T-helper 1 cell treated with Interleukin-12 subunit alpha and Interleukin-12 subunit beta and Interleukin-4 antibody, amounts not matched to agents 30 μg/mL and 1 μg/mL, for 36 hours (primary cell): ENCODE data around the gene NPTXR.

Experiments used
- H3K27ac Mint-ChIP-seq: one replicate; pipeline ENCODE4 v1.8.0; 2021; ENCODE audit warnings: mild to moderate bottlenecking, mixed read lengths
- H3K27me3 Mint-ChIP-seq: one replicate; pipeline ENCODE4 v1.8.0; 2021; ENCODE audit warnings: low read depth, mixed read lengths
- H3K36me3 Mint-ChIP-seq: one replicate; pipeline ENCODE4 v1.8.0; 2021; ENCODE audit warnings: low read depth, mixed read lengths
- H3K4me1 Mint-ChIP-seq: one replicate; pipeline ENCODE4 v1.8.0; 2021; ENCODE audit warnings: low read depth, mixed read lengths
- H3K4me3 Mint-ChIP-seq: one replicate; pipeline ENCODE4 v1.8.0; 2021; ENCODE audit warnings: mild to moderate bottlenecking, moderate library complexity, mixed read lengths
- H3K9me3 Mint-ChIP-seq: one replicate; pipeline ENCODE4 v1.8.0; 2021; ENCODE audit warnings: mixed read lengths

Gene NPTXR

DNA sequence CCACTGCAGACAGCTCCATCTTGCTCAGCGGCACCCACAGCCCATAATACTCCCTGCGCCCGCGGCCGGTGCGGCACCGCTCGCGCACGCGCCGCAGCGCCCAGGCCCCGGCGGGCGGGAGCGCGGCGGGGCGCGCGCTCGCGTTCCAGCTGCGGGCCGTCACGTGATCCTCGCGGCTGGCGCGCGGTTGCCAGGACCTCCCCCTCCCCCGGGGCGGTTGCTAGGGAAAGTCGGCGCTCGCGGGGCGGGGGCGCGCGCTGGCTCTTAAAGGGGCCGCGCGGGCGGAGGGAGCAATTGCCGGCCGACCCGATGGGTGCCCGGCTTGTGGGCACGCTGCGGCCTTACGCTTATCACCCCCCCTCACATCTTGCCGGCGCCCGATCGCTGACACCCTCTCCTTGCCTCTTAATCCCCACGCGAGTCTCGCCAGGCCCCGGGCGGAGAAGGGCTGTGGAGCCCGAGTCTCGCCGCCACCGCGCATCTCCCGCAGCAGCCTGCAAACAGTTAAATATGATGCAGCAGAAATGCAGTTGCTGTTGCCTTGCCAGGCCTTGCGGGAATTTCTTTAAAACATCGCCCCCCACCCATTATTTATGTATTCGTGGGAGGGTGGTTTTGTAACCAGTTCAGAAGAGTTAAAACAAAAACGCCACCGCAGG lies 28.5 kb upstream of the NPTXR start, which contains the start of gene CBX6:
TSS of gene CBX6 (minus strand) at position 45 of the 659 bp plus-strand sequence. CDS start at position 19, 26 bp downstream.
- Mint-ChIP-seq H3K4me1 (peaks cover 39% of the 10 kb centered on the region), H3K27ac (peak within 1 kb of the TSS; percentile 93), H3K36me3 (no peaks in the 10 kb centered on the region), H3K9me3 (no peaks in the 10 kb centered on the region), H3K27me3 (peaks cover 18% of the 10 kb centered on the region), H3K4me3 (peak within 1 kb of the TSS; percentile 93)

GRCh38 chr22:38871360-38872171 lies 27.7 kb upstream of the NPTXR start:
- Mint-ChIP-seq H3K4me3 (peak overlapping the region; percentile 93), H3K9me3 (no peaks in the 10 kb centered on the region), H3K27ac (peak overlapping the region; percentile 82), H3K27me3 (peaks cover 14% of the 10 kb centered on the region), H3K36me3 (no peaks in the 10 kb centered on the region), H3K4me1 (peaks cover 39% of the 10 kb centered on the region)

DNA sequence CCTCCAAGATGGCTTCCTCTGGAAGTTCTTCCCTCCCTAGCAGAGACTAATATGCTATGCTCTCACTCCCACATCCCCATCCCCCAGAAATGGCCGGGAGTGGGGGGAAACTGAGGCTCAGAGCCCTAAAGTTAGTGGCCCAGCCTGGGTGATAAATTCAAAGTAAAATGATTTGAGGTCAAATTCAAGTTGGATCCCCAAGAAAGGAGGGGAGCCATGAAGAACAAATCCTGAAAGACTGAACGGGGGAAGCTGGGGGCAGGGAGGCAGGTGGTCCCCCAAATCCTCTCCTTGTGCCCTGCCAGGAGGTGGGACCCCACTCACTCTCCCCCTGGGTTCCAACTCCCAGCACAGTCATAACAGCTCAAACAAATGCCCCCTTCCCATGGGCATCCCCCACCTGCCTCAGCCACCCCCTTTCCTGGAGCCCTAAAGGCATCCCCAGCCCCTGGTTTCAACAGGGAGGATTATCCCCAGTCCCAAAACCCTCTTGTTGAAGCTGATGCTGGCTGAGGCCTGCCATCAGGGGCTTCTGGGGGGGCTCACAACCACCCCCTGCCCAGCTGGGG lies 27.0 kb upstream of the NPTXR start:
- H3K9me3 Mint-ChIP-seq, result no peaks in the 10 kb centered on the region
- peak overlapping the region; percentile 82 for H3K27ac Mint-ChIP-seq
- no peaks in the 10 kb centered on the region for H3K36me3 Mint-ChIP-seq

DNA sequence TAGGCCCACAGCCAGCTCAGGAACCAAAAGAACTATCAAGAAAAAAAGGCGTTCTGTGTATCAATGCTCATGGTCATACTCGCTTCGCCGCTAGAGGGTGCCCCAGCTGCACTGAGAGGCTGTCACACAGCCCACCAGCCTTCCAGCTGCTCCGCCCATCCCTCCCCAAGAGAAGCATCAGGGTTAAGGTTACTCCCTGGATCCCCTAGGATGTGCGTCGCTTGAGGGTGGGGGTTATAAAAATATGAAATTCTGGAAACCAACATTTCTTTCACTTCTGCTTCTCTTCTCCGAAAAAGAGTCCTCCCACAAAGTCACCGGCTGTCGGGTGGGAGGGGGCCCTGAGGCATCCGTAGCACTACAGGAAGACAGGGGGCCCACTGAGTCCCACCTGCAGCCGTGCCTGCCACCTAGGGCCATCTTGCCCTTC lies 26.5 kb upstream of the NPTXR start:
- peaks cover 39% of the 10 kb centered on the region for H3K4me1 Mint-ChIP-seq
- peak overlapping the region; percentile 82 for H3K27ac Mint-ChIP-seq
- H3K36me3 Mint-ChIP-seq, result no peaks in the 10 kb centered on the region
- no peaks in the 10 kb centered on the region for H3K9me3 Mint-ChIP-seq
- peaks cover 11% of the 10 kb centered on the region for H3K27me3 Mint-ChIP-seq
- peak overlapping the region; percentile 93 for H3K4me3 Mint-ChIP-seq

More for the DNA sequence above, 27.0 kb upstream of the NPTXR start:
- peak overlapping the region; percentile 93 for H3K4me3 Mint-ChIP-seq
- H3K27me3 Mint-ChIP-seq, result peaks cover 11% of the 10 kb centered on the region
- peaks cover 39% of the 10 kb centered on the region for H3K4me1 Mint-ChIP-seq

DNA sequence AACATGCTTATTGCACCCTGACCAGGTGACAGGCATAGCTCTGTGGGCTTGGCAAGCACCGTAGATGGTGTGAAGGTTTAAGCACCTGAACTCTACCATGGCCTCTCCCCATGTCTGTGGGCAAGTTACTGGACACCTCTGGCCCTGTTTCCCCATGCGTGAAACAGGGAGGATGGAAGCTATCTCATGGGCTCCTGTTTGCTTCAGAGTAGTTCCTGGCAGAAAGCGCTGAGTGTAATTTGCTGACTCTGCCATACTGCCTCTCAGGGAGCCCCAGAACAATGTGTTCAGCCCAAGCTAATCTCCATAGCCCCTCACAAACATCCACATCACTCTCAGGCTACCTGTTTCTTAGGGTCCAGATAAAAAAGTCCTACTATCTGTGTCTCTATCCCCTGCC lies 25.8 kb upstream of the NPTXR start:
- Mint-ChIP-seq H3K27me3 (peaks cover 4% of the 10 kb centered on the region), H3K9me3 (no peaks in the 10 kb centered on the region), H3K4me3 (peak overlapping the region; percentile 93), H3K27ac (peak overlapping the region; percentile 82), H3K4me1 (peaks cover 38% of the 10 kb centered on the region), H3K36me3 (no peaks in the 10 kb centered on the region)

- Mint-ChIP-seq H3K27ac (no peak overlapping the region), H3K4me1 (peaks cover 33% of the 10 kb centered on the region), H3K27me3 (peaks cover 2% of the 10 kb centered on the region), H3K36me3 (peaks cover 2% of the 10 kb centered on the region), H3K4me3 (no peak overlapping the region), H3K9me3 (no peaks in the 10 kb centered on the region)
Observed at GRCh38 chr22:38868886-38869381, 25.1 kb upstream of the NPTXR start.

- no peaks in the 10 kb centered on the region for H3K27me3 Mint-ChIP-seq
- no peaks in the 10 kb centered on the region for H3K9me3 Mint-ChIP-seq
- no peak overlapping the region for H3K4me3 Mint-ChIP-seq
- peak overlapping the region; percentile 31 for H3K27ac Mint-ChIP-seq
- H3K4me1 Mint-ChIP-seq, result peaks cover 26% of the 10 kb centered on the region
- peaks cover 2% of the 10 kb centered on the region for H3K36me3 Mint-ChIP-seq
Observed at GRCh38 chr22:38868286-38868721, 24.5 kb upstream of the NPTXR start.

- Mint-ChIP-seq H3K36me3 (peaks cover 2% of the 10 kb centered on the region), H3K27me3 (no peaks in the 10 kb centered on the region), H3K9me3 (no peaks in the 10 kb centered on the region), H3K4me3 (no peak overlapping the region), H3K4me1 (peaks cover 22% of the 10 kb centered on the region), H3K27ac (no peak overlapping the region)
Observed at GRCh38 chr22:38867471-38868285, 23.9 kb upstream of the NPTXR start.

DNA sequence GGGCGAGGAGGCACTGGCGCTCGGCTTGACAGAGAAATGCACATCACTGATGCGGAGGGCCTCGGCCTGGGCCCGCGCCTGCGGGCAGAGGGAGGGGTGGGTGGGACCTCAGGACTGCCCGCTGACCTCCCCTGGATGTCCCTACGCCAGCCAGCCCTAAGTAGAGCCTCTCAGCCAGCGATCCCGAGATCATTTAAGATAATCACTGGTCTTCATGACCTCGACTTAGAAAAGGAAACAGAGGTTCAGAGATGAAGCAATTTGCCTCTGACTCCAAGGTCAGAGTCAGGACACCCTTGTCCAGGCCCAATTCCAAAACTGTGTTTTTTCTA lies 23.3 kb upstream of the NPTXR start:
- no peak overlapping the region for H3K27ac Mint-ChIP-seq
- H3K27me3 Mint-ChIP-seq, result no peaks in the 10 kb centered on the region
- peaks cover 2% of the 10 kb centered on the region for H3K36me3 Mint-ChIP-seq
- no peak overlapping the region for H3K4me3 Mint-ChIP-seq
- H3K9me3 Mint-ChIP-seq, result no peaks in the 10 kb centered on the region
- H3K4me1 Mint-ChIP-seq, result peaks cover 19% of the 10 kb centered on the region

DNA sequence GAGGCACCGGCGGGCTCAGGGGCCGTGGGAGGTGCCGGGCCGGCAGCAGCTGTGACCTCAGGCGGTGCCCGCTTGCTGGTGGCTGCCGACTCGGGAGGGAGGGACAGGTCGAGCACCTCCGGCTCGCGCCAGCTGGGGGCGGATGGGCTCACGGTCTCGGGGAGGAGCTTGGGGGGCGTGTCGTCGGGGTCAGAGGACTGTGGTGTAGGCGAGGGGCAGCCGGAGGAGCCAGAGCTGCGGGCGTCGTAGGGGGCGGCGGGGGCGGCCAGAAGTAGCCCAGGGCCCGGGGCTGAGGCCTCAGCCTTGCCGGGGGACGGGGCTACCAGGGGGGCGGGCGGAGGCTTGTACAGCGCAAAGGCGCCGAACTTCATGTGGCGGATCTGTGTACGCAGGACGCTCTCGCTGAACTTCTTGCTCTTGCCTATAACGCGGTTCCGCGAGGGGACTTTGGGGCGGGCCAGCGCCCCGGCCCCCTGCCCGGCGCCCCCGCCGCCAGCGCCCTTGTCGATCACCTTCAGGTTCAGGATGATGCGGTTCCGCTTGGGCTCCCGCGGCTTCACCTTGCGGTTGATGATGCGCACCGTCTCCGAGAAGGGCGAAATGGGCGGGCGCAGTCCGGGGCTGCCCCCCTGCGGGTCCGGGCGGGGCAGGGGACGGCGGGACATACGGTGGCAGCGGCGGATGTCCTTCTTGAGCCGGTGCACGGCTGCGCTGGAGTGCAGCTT lies 22.7 kb upstream of the NPTXR start:
- no peak overlapping the region for H3K4me3 Mint-ChIP-seq
- H3K4me1 Mint-ChIP-seq, result peaks cover 19% of the 10 kb centered on the region
- no peaks in the 10 kb centered on the region for H3K9me3 Mint-ChIP-seq
- H3K27ac Mint-ChIP-seq, result no peak overlapping the region
- H3K36me3 Mint-ChIP-seq, result peaks cover 2% of the 10 kb centered on the region
- H3K27me3 Mint-ChIP-seq, result no peaks in the 10 kb centered on the region

DNA sequence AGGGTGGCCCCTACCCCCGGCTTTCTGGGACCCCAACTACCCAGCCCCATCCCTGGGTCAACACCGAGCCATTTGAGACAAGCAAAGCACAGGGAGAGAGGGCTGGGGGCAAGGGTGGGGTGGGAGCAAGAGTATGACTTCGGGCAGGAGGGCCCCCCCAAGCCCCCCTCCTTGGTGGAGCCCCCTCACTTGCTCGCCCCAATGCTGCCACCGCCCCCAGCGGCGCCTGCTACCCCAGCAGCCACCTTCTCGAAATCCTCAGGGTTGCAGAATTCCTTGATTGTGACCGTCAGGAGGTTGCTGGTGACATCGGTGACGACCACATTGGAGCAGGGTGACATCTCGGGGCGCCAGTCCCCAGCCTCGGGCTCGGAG lies 22.2 kb upstream of the NPTXR start:
- Mint-ChIP-seq H3K27ac (no peak overlapping the region), H3K4me1 (peaks cover 19% of the 10 kb centered on the region), H3K9me3 (no peaks in the 10 kb centered on the region), H3K36me3 (peaks cover 2% of the 10 kb centered on the region), H3K27me3 (no peaks in the 10 kb centered on the region), H3K4me3 (no peak overlapping the region)

DNA sequence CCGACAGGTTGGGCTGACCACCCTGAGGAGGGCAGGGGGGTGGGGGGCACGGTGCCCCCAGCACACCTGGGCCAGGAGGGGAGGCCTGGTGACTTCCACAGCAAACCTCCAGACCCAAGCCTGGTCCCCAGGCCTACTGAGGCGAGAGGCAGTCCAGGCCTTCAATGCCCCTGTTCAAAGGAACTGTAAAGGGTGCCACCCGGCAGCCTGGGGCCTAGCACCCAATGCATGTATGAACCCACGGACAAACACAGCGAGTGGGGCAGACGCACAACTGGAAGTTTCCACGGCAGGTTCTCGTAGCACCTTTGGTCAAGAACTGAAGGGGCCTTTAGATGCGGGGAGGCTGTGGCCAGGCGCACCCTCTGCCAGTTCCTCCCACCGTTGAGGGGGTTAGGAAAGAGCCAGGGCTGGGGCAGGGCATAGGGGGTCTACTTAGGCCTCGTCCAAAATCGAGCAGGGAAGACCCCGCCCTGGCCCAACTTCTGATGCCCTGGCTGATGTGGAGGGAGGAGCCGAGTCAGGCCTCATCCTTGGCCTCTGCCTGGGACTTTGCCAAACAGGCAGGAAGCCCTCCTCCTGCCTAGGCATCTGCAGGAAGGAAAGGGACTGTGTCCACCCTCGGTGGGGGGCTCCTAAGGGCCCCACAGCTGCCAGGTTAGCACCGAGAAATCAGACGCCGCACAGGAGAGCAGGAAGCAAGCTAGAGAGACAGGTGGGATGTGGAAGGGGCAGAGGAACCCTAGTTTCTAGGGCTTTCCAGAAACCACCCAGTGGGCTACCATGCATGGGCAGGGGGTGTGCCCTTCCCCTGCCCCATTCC lies 21.6 kb upstream of the NPTXR start:
- no peaks in the 10 kb centered on the region for H3K27me3 Mint-ChIP-seq
- peaks cover 2% of the 10 kb centered on the region for H3K36me3 Mint-ChIP-seq
- no peak overlapping the region for H3K4me3 Mint-ChIP-seq
- H3K4me1 Mint-ChIP-seq, result peaks cover 13% of the 10 kb centered on the region
- no peaks in the 10 kb centered on the region for H3K9me3 Mint-ChIP-seq
- H3K27ac Mint-ChIP-seq, result no peak overlapping the region
